Right ventricle myocardium superior (tissue), 1 donor: ENCODE results near the gene CAND2. TPM values are rescaled to one million over a fixed set of nuclear protein-coding genes. Genes with fewer than 3 reads are reported as not detected.
A peak's percentile ranks its signal among the peaks of the same experiment; 100 is the strongest.
"Not testable (repeated sequence)": the region's sequence is repeated elsewhere in the genome, so short reads cannot be mapped to it uniquely, and the experiment has no call there.

Experiments used
- ATAC-seq: fragments of 200-7000 bp; cut with Tn5 transposase; one replicate; pipeline ENCODE4 v1.9.1; 2020; ENCODE audit warnings: mild to moderate bottlenecking; ENCODE audit not compliant: poor library complexity
- DNase-seq: peaks from one replicate; pipeline ENCODE4 v3.0.0-alpha.2; 2020
- intact Hi-C: fragments of 100-400 bp; cut with DNase I; formaldehyde crosslinking; loops from one replicate; pipeline ENCODE4 v1.11.2; 2022
- total RNA-seq: library from RNA; stranded (reverse); fragmentation: NEBNext Ultra II Directional; extraction: Animal tissue kit (Norgen Biotek cat#: 25700); gene quantifications from one replicate; pipeline ENCODE4 v1.2.1, GENCODE V29; 2021
- donor health status: DM: no; HTN: yes; CAD: no; lungs with severe emphysema.

CAND2 gene
- total RNA-seq, 1 donor from 2014 or later = 61.6 TPM

DNA sequence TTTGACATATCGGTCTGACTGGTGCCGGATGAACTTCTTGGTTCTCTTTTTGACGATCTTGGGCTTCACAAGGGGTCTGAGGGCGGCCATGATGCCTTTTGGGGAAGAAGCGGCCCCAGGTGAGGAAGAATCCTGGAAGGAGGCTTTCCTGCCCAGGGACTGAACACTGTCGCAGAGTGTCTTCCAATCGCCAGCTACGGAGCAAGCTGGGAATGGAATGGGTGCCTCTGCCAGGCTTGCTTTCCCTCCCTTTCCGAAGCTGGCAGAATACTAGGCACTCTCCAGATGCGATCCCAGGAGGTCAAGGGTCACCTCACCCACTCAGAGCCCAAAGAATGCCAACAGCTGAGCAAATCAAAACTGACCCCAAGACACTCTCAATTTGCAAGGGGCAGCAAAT lies 43.7 kb downstream of the CAND2 start:
- intact Hi-C loops, DNase-seq, ATAC-seq: not testable (repeated sequence)

DNA sequence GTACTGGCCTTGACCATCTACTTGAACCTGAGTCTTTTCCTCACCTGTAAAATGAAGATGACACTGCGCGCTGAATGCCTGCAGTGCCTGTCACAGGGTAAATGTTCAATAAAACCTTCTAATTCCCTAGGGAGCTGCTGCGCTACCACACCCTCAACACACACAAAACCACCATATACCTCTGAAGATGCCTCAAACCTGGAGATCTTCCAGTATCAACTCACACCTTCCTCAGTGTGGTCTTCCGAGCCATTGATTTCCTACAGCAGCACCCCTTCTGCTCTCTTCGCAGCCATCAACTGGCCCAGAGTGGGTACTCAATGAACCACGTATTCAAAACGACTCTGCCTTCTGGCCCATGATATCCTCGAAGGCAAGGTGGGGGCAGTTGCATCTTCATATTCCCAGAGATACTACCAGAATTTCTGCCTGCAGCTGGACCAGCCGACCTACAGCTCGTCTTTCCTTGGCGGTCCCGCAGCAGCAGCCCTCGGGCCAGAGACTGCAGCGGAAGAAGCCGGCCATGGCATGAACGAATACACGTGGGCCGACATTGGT lies 44.2 kb downstream of the CAND2 start:
- DNase-seq (no peak), ATAC-seq (peak; percentile 49)
- intact Hi-C loops = no loop called here

DNA sequence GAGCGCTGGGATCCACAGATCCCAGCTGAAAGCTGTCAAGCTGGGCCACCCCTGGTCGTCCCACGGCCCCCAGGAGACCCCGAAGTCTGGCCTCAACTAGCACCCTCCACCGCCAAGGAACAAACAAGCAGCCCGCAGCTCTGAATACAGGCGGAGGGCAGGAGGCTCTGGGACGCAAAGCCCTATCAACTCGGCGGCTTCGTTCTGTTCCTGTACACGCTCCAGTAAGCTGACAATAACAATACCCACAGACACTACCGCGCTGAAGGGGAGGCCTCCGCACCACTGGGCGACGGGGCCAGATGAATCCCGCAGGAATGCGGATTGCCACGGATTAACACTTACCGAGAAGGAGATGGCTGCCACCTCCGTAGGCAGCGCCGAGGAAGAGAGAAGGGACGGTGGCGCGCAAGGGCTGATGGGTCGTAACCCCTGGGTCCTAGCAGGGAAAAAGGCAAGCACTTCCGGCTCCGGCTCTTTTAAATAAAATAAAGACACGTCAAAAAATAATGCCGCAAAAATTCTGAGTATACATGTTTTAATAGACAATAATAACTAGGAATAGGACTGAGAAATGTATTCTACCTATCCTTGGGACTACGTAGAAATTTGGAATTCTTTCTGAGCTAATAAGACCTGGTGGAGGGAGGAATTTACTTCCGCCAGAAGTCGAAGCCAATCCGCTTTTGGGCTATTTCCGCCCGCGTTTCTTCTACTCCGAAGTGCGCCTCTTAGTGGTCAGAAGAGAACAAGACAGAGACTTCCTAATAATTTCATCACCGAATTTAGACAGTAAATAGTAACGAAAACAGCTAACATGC lies 44.9 kb downstream of the CAND2 start, which contains the start of gene RPL32:
Gene RPL32 (minus strand): TSS at position 417 of the 821 bp plus-strand sequence. CDS start 1,328 bp downstream, outside the sequence.
- ATAC-seq (peak; percentile 97), DNase-seq (peak; percentile 92)
- intact Hi-C loops = no loop called here

DNA sequence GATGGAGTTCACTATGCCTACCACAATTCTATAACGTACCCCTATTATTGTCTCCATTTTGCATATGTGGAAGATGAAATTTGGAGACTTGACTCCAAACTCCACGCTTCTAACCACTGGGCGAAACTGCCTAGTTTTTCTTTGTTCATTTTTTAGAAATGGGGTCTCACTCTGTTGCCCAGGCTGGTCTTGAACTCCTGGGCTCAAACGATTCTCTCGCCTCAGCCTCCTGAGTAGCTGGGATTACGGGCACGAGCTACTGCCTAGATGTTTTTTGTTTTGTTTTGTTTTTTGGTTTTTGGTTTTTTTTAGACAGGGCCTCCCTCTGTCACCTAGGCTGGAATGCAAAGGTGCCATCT lies 45.5 kb downstream of the CAND2 start:
- no peak for DNase-seq
- ATAC-seq = no peak
- intact Hi-C loops = no loop called here

DNA sequence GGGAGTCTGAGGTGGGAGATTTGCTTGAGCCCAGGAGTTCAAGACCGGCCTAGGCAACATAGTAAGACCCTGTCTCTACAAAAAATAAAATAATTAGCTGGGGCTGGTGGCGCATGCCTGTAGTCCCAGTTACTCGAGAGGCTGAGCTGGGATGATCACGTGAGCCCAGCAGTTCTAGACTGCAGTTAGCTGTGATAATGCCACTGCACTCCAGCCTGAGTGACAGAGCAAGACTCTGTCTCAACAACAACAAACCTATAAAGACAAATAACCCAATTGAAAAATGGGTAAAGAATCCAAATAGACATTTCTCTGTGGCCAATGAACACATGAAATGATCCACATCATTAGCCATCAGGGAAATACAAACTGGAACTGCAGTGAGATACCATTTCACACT lies 46.0 kb downstream of the CAND2 start:
- ATAC-seq = no peak
- DNase-seq = no peak
- intact Hi-C loops = no loop called here

DNA sequence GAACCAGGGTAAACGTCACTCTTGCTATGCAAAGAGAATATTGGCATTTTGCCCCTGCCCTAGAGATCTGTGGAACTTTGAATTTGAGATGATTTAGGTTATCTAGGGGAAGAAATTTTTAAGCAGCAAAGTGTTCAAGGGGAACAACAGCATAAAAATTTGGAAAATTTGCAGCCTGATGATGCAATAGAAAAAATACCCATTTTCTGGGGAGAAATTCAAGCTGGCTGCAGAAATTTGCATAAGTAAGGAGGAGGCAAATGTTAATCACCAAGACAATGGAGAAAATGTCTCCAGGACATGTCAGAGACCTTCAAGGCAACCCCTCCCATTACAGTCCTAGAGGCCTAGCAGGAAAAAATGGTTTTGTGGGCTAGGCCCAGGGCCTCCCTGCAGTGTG lies 49.3 kb downstream of the CAND2 start:
- ATAC-seq = no peak
- intact Hi-C loops = no loop called here

DNA sequence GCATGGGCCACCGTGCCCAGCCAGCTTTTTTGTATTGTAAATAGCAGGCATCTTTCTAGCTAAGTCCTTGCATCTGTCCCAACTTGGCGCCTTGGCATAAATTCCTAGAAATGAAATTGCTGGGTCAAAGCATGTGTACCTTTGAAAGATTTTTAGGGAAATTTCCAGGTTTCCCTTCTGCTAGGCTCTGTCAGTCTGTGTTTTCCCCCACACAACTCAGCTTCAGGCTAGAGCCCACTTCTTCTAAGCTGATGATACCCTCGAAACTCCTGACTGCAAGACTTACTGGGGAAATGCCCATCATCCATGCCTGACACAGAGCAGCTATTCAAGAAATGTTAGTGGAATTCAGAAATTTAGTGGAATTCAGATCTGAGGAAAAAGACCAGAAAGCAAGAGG lies 55.7 kb downstream of the CAND2 start:
- DNase-seq (no peak), ATAC-seq (no peak)
- intact Hi-C loops = no loop called here

More for the DNA sequence above, 49.3 kb downstream of the CAND2 start:
- no peak for DNase-seq

DNA sequence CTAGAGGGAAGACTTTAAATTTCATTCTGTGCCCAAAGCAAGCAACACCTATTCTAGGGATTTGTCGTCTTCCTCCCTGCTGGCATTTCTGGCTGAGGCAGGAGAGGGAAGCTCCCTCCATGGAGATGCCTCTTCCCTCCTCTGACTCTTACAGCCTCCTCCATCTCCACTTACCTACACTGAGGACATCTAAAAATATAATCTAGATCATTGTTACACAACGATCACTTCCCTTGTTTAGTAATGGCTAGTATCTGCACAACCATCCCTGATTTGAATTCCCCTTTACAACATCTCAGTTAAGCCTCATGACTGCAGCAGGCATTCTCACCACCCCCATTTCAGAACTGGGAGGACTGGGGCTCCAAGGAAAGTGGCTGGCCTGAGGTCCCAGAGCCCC lies 57.4 kb downstream of the CAND2 start:
- ATAC-seq, intact Hi-C loops, DNase-seq: not testable (repeated sequence)

DNA sequence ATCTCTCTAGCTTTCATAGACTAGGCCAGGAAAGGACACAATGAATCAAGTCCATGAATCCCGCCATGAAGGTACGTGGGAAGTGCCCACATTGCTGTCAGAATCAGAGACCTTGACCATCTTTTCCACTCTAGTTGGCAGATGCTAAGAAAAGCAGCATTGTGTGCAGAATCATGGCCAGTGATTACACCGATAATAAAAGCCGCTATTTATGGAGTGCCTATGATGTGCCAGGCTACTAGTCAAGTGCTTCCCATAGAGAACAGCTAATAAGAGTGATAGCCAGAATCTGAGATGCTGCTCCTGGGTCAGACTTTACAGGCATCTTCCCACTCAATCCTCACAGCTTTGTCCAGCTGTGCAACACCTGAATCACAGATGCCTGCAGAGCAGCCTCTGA lies 58.1 kb downstream of the CAND2 start:
- no peak for ATAC-seq
- intact Hi-C loops = no loop called here

DNA sequence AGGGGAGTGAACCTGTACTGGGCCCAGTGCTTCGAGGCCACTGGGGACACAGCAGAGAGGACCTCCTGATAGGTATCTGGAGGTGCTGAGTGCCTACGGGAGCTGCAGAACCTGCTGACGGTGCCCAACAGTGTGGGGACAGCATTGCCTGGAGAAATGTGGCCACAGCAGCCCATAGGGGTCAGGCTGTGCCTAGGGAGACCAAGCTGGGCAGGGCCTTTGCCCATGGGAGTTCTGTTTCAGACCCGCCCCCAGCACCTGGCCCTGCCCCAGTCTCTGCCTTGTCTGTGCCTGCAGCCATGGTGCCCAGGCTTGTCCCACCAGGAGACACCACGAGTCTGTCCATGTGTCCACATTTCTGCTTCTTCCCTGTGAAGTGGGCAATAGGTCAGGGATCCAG lies 60.1 kb downstream of the CAND2 start:
- intact Hi-C loops = no loop called here
- no peak for ATAC-seq
- DNase-seq = no peak

More for the DNA sequence above, 58.1 kb downstream of the CAND2 start:
- DNase-seq = no peak

DNA sequence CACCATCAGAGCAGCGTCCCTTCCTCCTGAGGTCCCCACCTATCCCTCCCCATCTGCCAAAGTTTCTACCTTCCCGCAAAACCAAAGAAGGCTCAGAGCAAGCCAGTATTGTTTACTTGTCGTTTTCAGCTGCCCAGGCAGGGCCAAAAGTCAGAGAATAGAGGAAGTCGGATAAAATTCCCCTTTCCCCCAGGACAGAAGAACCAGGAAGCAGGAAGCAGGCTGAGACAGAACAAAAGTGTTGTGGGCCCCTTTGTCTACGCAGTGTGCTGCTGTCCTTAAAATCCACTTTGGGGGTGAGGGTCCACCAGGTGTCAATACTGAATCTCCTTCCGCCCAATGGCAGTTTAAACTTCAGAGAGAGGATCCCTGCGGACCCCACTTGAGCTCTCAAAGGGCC lies 63.4 kb downstream of the CAND2 start:
- no peak for ATAC-seq
- no peak for DNase-seq
- intact Hi-C loops = no loop called here

DNA sequence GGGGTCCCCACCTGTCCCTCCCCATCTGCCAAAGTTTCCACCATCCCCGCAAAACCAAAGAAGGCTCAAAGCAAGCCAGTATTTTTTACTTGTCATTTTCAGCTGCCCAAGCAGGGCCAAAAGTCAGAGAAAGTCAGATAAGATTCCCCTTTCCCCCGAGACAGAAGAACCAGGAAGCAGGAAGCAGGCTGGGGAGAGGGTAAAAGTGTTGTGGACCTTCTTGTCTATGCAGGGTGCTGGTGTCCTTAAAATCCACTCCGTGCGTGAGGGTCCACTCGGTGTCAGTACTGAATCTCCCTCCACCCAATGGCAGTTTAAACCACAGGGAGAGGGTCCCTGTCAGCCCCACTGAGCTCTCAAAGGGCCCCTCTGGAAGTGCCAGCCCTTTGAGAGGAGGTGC lies 65.1 kb downstream of the CAND2 start:
- no peak for DNase-seq
- intact Hi-C loops = no loop called here
- no peak for ATAC-seq

DNA sequence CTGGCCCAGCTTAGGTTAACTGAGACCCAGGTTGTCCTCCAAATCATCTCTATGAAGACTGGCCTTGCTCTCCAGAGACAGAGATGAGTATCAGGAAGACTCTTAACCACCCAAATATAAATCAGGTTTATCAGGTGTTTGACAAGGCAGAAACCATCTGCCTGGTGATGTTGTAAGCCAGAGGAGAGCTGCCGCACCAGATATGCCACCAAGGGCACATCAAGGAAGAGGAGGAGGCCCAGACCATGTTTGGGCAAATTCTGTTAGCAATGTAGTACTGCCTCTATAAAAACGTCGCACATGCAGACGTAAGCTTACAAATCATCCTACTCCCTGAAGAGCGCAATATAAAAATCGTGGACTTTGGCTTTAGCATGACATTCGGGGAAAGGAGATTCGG lies 65.9 kb downstream of the CAND2 start:
- DNase-seq (no peak), ATAC-seq (no peak)
- intact Hi-C loops = no loop called here

DNA sequence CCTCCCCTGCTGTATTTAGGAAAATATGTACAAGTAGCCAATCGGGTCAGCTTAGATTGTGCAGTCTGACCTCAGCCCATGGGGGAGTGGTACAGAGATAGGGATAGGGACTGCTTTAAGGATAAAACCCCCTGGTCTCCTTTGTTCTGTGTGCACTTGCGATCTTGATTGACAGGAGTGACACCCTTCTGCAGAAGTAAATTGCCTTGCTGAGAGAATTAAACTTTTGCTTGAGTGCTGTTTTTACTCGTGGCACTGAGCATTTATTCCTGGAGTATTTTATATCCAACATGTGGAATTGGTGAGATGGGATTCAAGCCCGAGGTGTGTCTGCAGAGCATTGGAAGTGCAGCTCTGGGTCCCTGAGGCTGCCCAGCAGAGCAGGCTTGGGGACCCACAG lies 68.8 kb downstream of the CAND2 start:
- no peak for ATAC-seq
- DNase-seq = no peak
- intact Hi-C loops = loop anchor here (5.0 kb wide), 1 partner anchor 132 kb away; no protein-coding TSS in a partner anchor

DNA sequence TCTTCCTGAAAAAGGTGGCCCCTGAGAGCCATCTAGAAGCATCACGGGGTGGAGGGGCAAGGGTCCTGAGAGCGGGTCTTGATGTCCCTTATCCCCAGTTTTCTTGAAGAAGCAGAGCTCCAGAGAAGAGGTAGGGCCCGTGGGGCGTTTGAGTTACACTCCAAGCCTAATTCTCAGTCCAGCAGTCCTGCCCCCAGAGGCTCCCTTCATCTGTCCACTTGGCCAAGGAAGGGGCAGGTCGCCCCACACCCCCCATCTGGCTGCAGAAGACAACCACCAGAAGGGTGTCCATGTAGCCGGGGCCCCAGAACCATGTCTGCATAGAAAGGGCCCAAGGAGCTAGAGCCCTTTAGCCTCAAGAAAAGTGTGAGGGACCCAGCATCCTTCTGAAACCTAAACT lies 70.4 kb downstream of the CAND2 start:
- DNase-seq (no peak), ATAC-seq (no peak)
- intact Hi-C loops = loop anchor here (5.0 kb wide), 1 partner anchor 130 kb away; no protein-coding TSS in a partner anchor

DNA sequence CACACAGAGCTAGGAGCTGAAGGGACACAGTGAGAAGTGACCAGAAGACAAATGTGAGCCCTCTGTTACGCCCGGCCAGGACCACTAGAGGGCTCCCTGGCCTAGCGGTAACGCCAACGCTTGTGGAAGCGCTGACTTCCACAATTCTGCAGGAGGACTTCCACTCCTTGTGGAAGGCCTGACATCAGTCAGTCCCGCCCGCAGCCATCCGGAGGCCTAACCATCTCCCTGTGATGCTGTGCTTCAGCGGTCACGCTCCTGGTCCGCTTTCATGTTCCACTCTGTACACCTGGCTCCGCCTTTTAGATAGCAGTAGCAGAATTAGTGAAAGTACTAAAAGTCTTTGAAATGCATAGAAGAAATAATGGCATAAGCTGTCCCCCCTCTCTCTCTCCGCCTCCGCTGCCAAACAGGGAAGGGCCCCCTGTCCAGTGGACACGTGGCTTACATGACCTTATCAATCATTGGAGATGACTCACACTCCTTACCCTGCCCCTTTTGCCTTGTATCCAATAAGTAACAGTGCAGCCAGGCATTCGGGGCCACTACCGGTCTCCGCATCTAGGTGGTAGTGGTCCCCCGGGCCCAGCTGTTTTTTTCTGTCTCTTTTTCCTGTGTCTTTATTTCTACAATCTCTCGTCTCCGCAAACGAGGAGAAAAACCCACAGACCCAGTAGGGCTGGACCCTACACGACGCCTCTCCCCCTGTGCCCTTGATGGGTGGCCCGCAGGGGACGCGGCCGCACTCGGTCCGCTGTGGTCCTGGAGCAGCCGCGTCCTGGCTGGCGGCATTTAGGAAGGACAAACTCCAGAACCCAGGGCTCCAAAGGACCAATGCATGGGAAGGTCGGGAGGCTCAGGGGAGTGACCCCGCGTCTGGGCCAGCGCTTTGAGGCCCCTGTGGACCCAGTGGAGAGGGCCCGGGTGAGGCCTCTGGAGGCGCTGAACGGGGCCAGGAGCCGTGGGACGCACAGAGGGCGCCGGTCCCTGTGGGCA lies 71.9 kb downstream of the CAND2 start:
- ATAC-seq = peak; percentile 96
- intact Hi-C loops = loop anchor here (2.0 to 5.0 kb wide), 2 partner anchors 22 to 129 kb away; no protein-coding TSS in a partner anchor
- DNase-seq = peak; percentile 91

DNA sequence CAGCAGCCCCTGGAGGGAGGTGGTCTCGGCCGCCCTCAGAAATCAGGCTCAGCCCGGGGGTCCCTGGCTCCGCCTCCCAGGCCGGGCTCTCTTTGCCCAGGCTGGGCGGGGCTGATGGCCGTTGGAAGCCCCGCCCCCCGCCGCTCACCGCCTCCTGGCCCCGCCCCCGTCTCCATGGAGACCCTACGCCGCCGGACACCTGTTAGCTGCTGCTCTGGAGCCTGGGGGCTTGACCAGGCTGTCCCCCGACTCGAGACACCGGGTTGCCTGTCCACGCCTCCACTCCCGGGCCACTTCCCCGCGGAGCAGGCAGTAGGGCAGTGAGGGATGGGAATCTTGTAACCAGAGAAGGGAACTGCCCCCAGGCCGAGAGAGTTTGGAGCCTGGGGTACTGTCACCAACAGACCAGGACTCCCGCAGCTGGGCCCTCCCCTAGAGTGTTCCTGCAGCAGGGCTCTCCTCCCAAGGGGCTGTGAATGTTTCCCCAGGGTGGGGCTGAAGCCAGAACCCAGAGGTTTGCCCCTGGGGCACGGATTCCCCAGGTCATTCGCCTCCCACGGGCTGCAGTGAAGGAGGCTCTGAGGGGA lies 72.6 kb downstream of the CAND2 start:
- ATAC-seq (peak; percentile 80), DNase-seq (peak; percentile 69)
- intact Hi-C loops = loop anchor here (2.0 to 5.0 kb wide), 2 partner anchors 22 to 128 kb away; no protein-coding TSS in a partner anchor

DNA sequence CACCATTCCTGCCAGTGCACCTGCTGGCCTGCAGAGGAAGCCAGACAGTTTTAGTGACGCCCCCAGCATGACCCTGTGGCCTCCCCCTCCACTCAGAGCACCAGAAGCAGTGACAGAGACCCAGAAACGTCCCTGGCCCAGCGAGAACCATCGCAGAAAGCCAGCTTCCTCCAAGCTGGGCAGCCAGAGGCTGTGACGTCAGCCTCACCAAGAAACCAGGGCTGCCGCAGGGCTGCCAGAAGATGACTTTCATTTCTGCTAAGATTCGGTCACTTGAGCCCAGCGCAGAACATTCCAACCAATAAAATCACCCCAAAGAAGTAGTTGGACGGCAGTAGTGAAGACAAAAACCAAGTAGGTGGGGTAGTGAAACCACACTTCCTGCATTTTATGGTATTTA lies 74.5 kb downstream of the CAND2 start:
- ATAC-seq (no peak), DNase-seq (peak; percentile 69)
- intact Hi-C loops = no loop called here
